ENCODE results near the gene GRM7.

GRCh38 chr3:7215706-7216105 lies 354.8 kb downstream of the GRM7 start:
- TF ChIP-seq CTCF (IDR thresholded peaks at IDR 0.05) = no peak
- TF ChIP-seq POLR2A (IDR thresholded peaks at IDR 0.05) = no peak
